Neuronal stem cell (in vitro differentiated cells): ENCODE measurements around the gene KMT5C.

ENCODE experiments used
- DNase-seq: peaks from one replicate; pipeline ENCODE4 v3.0.0-alpha.2; 2013; ENCODE audit warnings: low spot score
- H2AFZ ChIP-seq: one replicate; pipeline ENCODE4 v1.6.1; 2013; ENCODE audit warnings: mild to moderate bottlenecking, low read length, inconsistent platforms
- H2AK5ac ChIP-seq: 2 replicates; pipeline ENCODE4 v1.6.1; 2013; ENCODE audit warnings: low read depth, mild to moderate bottlenecking, inconsistent platforms, low read length, moderate library complexity, mixed read lengths
- H2BK120ac ChIP-seq: 2 replicates; pipeline ENCODE4 v1.6.1; 2013; ENCODE audit warnings: low read depth, mild to moderate bottlenecking, inconsistent platforms, low read length, moderate library complexity, mixed read lengths
- H2BK12ac ChIP-seq: one replicate; pipeline ENCODE4 v1.6.1; 2013; ENCODE audit warnings: low read length, inconsistent platforms
- H2BK15ac ChIP-seq: 2 replicates; pipeline ENCODE4 v1.6.1; 2013; ENCODE audit warnings: mild to moderate bottlenecking, low read length, inconsistent platforms, mixed read lengths
- H2BK5ac ChIP-seq: one replicate; pipeline ENCODE4 v1.6.1; 2013; ENCODE audit warnings: inconsistent platforms, mild to moderate bottlenecking, low read length, moderate library complexity
- H3K14ac ChIP-seq: one replicate; pipeline ENCODE4 v1.6.1; 2013; ENCODE audit warnings: low read length, inconsistent platforms
- H3K18ac ChIP-seq: 2 replicates; pipeline ENCODE4 v1.6.1; 2013; ENCODE audit warnings: low read length, inconsistent platforms
- H3K23ac ChIP-seq: 2 replicates; pipeline ENCODE4 v1.6.1; 2013; ENCODE audit warnings: low read depth, mild to moderate bottlenecking, mixed read lengths, low read length, inconsistent platforms; ENCODE audit not compliant: poor library complexity
- H3K27ac ChIP-seq: replicated peaks from 3 replicates; pipeline ENCODE4 v1.5.1; 2013; ENCODE audit warnings: low read length, inconsistent platforms
- H3K27me3 ChIP-seq, 3 experiments: 2 replicates each; pipeline ENCODE4 v1.6.1; 2013; ENCODE audit warnings: low read length in 3 of 3, mild to moderate bottlenecking in 2 of 3, inconsistent platforms in 1 of 3, low read depth in 1 of 3, mixed read lengths in 1 of 3, moderate library complexity in 1 of 3; ENCODE audit not compliant: control insufficient read depth in 3 of 3, insufficient read depth in 3 of 3
- H3K36me3 ChIP-seq, 2 donors: replicated peaks in 1 of 2; 2 replicates each; pipeline ENCODE4 v1.6.1; 2013; ENCODE audit warnings: low read length in 2 of 2; ENCODE audit not compliant: control insufficient read depth in 2 of 2, insufficient read depth in 2 of 2
- H3K4ac ChIP-seq: 2 replicates; pipeline ENCODE4 v1.6.1; 2013; ENCODE audit warnings: inconsistent platforms, mild to moderate bottlenecking, low read length, moderate library complexity
- H3K4me1 ChIP-seq, 2 donors: 1 replicate in 1 of 2; 2 replicates in 1 of 2; pipeline ENCODE4 v1.6.1; 2013; ENCODE audit warnings: low read length in 2 of 2, low read depth in 1 of 2; ENCODE audit not compliant: control insufficient read depth in 2 of 2, insufficient read depth in 1 of 2
- H3K4me2 ChIP-seq: one replicate; pipeline ENCODE4 v1.6.1; 2013; ENCODE audit warnings: mild to moderate bottlenecking, low read length, inconsistent platforms; ENCODE audit not compliant: insufficient read depth, poor library complexity, severe bottlenecking
- H3K4me3 ChIP-seq, 2 donors: 2 replicates each; pipeline ENCODE4 v1.5.1; 2013; ENCODE audit warnings: low read length in 2 of 2, mild to moderate bottlenecking in 2 of 2, inconsistent platforms in 1 of 2, moderate library complexity in 1 of 2
- H3K79me1 ChIP-seq: one replicate; pipeline ENCODE4 v1.6.1; 2013; ENCODE audit warnings: low read depth, mild to moderate bottlenecking, inconsistent platforms, low read length, moderate library complexity
- H3K9ac ChIP-seq: one replicate; pipeline ENCODE4 v1.6.1; 2013; ENCODE audit warnings: mild to moderate bottlenecking, low read depth, low read length, inconsistent platforms; ENCODE audit not compliant: poor library complexity
- H3K9me3 ChIP-seq, 2 donors: replicated peaks in 1 of 2; 2 replicates each; pipeline versions ENCODE3 to v1.6.1; 2013; ENCODE audit warnings: low read length in 2 of 2, mild to moderate bottlenecking in 2 of 2, inconsistent platforms in 1 of 2, low read depth in 1 of 2, mixed read lengths in 1 of 2, moderate library complexity in 1 of 2; ENCODE audit not compliant: control insufficient read depth in 2 of 2, insufficient read depth in 1 of 2
- H4K8ac ChIP-seq: one replicate; pipeline ENCODE4 v1.6.1; 2013; ENCODE audit warnings: low read depth, mild to moderate bottlenecking, inconsistent platforms, low read length, moderate library complexity
- H4K91ac ChIP-seq: one replicate; pipeline ENCODE4 v1.6.1; 2013; ENCODE audit warnings: low read length, low read depth, mild to moderate bottlenecking, inconsistent platforms; ENCODE audit not compliant: poor library complexity
- WGBS, 2 donors: extraction: QIAGEN DNeasy Blood & Tissue Kit; methylation state at CpG; one replicate each; pipeline ENCODE4 v1.1.7; 2013; ENCODE audit warnings: missing lambda C conversion rate in 2 of 2, mixed read lengths in 1 of 2; ENCODE audit not compliant: insufficient read length in 2 of 2, insufficient replicate concordance in 1 of 2; ENCODE audit errors: extremely low coverage in 2 of 2; 5-methylcytosine and 5-hydroxymethylcytosine counted together

Gene KMT5C

GRCh38 chr19:55340784-55341147, 1.1 kb downstream of the KMT5C start:
- Histone ChIP-seq H4K8ac (no peak overlapping the region), H2BK5ac (peak overlapping the region; percentile 100), H2AFZ (peak overlapping the region; percentile 53), H3K4me1 (peaks cover 12 to 20% of the 10 kb centered on the region in 2 donors), H2BK12ac (no peak overlapping the region), H3K4ac (peak overlapping the region; percentile 92), H3K4me3 (peak overlapping the region; percentile 96 to 99), H2BK120ac (peak overlapping the region; percentile 92), H2BK15ac (peak overlapping the region; percentile 79), H3K23ac (peak overlapping the region; percentile 96), H3K36me3 (peaks cover 23 to 41% of the 10 kb centered on the region in 2 donors), H3K27ac (peak overlapping the region; percentile 88), H3K4me2 (peak overlapping the region; percentile 85), H3K27me3 (no peaks in the 10 kb centered on the region), H3K9ac (peak overlapping the region; percentile 99), H3K9me3 (no peaks in the 10 kb centered on the region), H2AK5ac (peak overlapping the region; percentile 71), H3K18ac (peak overlapping the region; percentile 99), H3K14ac (peak overlapping the region; percentile 97), H3K79me1 (peaks cover 17% of the 10 kb centered on the region), H4K91ac (no peak overlapping the region)
- no CpG with 5 or more reads among the region's 24 CpGs for WGBS, 2 donors
- DNase-seq, result no peak

GRCh38 chr19:55341171-55341588, 1.5 kb downstream of the KMT5C start:
- Histone ChIP-seq H2BK120ac (peak overlapping the region; percentile 92), H3K14ac (no peak overlapping the region), H2BK5ac (peak overlapping the region; percentile 100), H2BK12ac (no peak overlapping the region), H2AFZ (peak overlapping the region; percentile 53), H3K9ac (peak overlapping the region; percentile 80), H3K23ac (no peak overlapping the region), H3K27ac (peak overlapping the region; percentile 88), H3K4ac (no peak overlapping the region), H3K18ac (no peak overlapping the region), H4K91ac (no peak overlapping the region), H3K4me2 (peak overlapping the region; percentile 85), H3K9me3 (no peaks in the 10 kb centered on the region), H3K4me1 (peaks cover 12 to 20% of the 10 kb centered on the region in 2 donors), H3K79me1 (peaks cover 17% of the 10 kb centered on the region), H4K8ac (no peak overlapping the region), H2BK15ac (peak overlapping the region; percentile 79), H3K4me3 (peak overlapping the region; percentile 96 to 99), H3K27me3 (no peaks in the 10 kb centered on the region), H3K36me3 (peaks cover 23 to 45% of the 10 kb centered on the region in 2 donors), H2AK5ac (peak overlapping the region; percentile 71)
- WGBS, 2 donors, result no CpG with 5 or more reads among the region's 15 CpGs
- DNase-seq, result peak; percentile 84

- Histone ChIP-seq H3K36me3 (peaks cover 25 to 48% of the 10 kb centered on the region in 2 donors), H3K27ac (peak overlapping the region; percentile 2), H3K4me1 (peaks cover 12 to 20% of the 10 kb centered on the region in 2 donors), H3K23ac (no peak overlapping the region), H3K9ac (peak overlapping the region; percentile 80), H2BK120ac (peak overlapping the region; percentile 66), H3K14ac (no peak overlapping the region), H3K4me2 (peak overlapping the region; percentile 47), H4K8ac (no peak overlapping the region), H3K4me3 (peak overlapping the region; percentile 56 to 99), H3K4ac (no peak overlapping the region), H3K27me3 (no peaks in the 10 kb centered on the region), H3K79me1 (peaks cover 17% of the 10 kb centered on the region), H3K9me3 (no peaks in the 10 kb centered on the region), H4K91ac (no peak overlapping the region), H3K18ac (peak overlapping the region; percentile 53), H2BK5ac (peak overlapping the region; percentile 62), H2BK15ac (no peak overlapping the region), H2AK5ac (peak overlapping the region; percentile 91), H2BK12ac (no peak overlapping the region), H2AFZ (no peak overlapping the region)
- no peak for DNase-seq
- no CpG with 5 or more reads among the region's 50 CpGs for WGBS, 2 donors
Observed at GRCh38 chr19:55341595-55342531, 2.2 kb downstream of the KMT5C start.

GRCh38 chr19:55344444-55344843, 4.8 kb downstream of the KMT5C start:
- Histone ChIP-seq H3K4me3 (no peak overlapping the region), H4K8ac (no peak overlapping the region), H3K9ac (no peak overlapping the region), H3K27ac (no peak overlapping the region), H3K79me1 (peaks cover 17% of the 10 kb centered on the region), H3K4me1 (peaks cover 23 to 24% of the 10 kb centered on the region in 2 donors), H2BK5ac (peak overlapping the region; percentile 29), H3K18ac (peak overlapping the region; percentile 64), H3K36me3 (peaks cover 28 to 60% of the 10 kb centered on the region in 2 donors), H3K27me3 (no peaks in the 10 kb centered on the region), H3K23ac (no peak overlapping the region), H3K4me2 (no peak overlapping the region), H3K14ac (no peak overlapping the region), H3K4ac (peak overlapping the region; percentile 76), H2BK120ac (no peak overlapping the region), H3K9me3 (peaks cover 0 to 2% of the 10 kb centered on the region in 2 donors), H2AK5ac (no peak overlapping the region), H2BK15ac (no peak overlapping the region), H4K91ac (no peak overlapping the region), H2BK12ac (no peak overlapping the region), H2AFZ (no peak overlapping the region)
- no CpG with 5 or more reads among the region's 9 CpGs for WGBS, 2 donors
- DNase-seq, result no peak
